Measurements from ENCODE around the gene CFAP141. TPM values are rescaled to one million over a fixed set of nuclear protein-coding genes. Genes with fewer than 3 reads are reported as not detected.
"Not testable (repeated sequence)": the region's sequence is repeated elsewhere in the genome, so short reads cannot be mapped to it uniquely, and the experiment has no call there.

The CFAP141 gene
- total RNA-seq, 4 donors from 2014 or later: not detected

- ATAC-seq (ENCODE audit: low FRiP score) (no peak), DNase-seq (ENCODE audit: low spot score) (no peak)
- TF ChIP-seq, protein P1, sequence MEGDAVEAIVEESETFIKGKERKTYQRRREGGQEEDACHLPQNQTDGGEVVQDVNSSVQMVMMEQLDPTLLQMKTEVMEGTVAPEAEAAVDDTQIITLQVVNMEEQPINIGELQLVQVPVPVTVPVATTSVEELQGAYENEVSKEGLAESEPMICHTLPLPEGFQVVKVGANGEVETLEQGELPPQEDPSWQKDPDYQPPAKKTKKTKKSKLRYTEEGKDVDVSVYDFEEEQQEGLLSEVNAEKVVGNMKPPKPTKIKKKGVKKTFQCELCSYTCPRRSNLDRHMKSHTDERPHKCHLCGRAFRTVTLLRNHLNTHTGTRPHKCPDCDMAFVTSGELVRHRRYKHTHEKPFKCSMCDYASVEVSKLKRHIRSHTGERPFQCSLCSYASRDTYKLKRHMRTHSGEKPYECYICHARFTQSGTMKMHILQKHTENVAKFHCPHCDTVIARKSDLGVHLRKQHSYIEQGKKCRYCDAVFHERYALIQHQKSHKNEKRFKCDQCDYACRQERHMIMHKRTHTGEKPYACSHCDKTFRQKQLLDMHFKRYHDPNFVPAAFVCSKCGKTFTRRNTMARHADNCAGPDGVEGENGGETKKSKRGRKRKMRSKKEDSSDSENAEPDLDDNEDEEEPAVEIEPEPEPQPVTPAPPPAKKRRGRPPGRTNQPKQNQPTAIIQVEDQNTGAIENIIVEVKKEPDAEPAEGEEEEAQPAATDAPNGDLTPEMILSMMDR (IDR thresholded peaks at IDR 0.05): no peak
Observed at GRCh38 chr1:154236855-154237254, 30.7 kb upstream of the CFAP141 start.

- ATAC-seq (ENCODE audit: low FRiP score): not testable (repeated sequence)
Observed at GRCh38 chr1:154233127-154233526, 27.0 kb upstream of the CFAP141 start.

GRCh38 chr1:154231112-154231511, 25.0 kb upstream of the CFAP141 start:
- not testable (repeated sequence) for DNase-seq (ENCODE audit: low spot score); ATAC-seq (ENCODE audit: low FRiP score)

More at GRCh38 chr1:154233127-154233526, 27.0 kb upstream of the CFAP141 start:
- not testable (repeated sequence) for DNase-seq (ENCODE audit: low spot score)

GRCh38 chr1:154225370-154225769, 19.2 kb upstream of the CFAP141 start:
- ATAC-seq (ENCODE audit: low FRiP score): no peak
- TF ChIP-seq, protein P1 (IDR thresholded peaks at IDR 0.05): no peak
- no peak for DNase-seq (ENCODE audit: low spot score)

DNA sequence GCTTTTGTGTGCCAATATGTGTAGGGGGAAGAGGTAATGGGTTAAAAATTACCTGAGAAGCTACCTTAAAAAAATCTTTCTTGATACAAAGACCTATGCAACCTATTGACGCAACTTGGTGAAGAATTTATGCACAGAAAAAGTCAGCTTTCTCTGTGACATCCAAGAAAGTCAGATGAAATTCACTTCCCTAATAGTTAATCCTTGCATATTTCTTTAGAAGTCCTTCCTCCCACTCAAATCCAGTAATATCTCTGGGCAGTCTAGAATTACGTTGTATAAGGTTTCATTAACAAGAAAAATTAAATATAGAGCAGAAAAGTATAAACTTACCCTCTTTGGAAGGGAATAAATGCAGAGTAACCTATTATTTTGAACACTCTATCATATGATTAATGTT, 17.5 kb upstream of the CFAP141 start:
- ATAC-seq (ENCODE audit: low FRiP score): no peak
- no peak for DNase-seq (ENCODE audit: low spot score)
- TF ChIP-seq, protein P1 (IDR thresholded peaks at IDR 0.05): no peak

DNA sequence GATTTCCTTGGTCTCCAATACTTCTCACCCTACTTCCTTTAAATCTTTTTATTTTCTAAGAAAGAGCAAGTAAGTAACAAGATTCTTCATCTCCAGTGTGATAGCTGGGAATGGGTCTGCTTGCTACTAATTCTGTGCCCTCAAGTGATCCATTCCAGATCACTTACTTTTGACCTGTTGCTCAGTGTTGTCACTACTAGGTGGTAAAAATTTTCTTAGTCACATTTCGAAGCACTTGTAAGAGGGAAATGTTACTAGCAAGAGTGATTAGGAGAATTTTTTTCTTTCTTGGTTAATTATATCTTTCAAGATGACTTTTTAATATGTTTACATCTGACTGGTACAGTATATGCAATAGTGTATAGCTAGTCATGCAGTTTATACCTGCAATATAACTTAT, 16.8 kb upstream of the CFAP141 start:
- no peak for ATAC-seq (ENCODE audit: low FRiP score)
- TF ChIP-seq, protein P1 (IDR thresholded peaks at IDR 0.05): no peak
- DNase-seq (ENCODE audit: low spot score): no peak

- DNase-seq (ENCODE audit: low spot score): no peak
- TF ChIP-seq, protein P1 (IDR thresholded peaks at IDR 0.05): no peak
- ATAC-seq (ENCODE audit: low FRiP score): no peak
Observed at GRCh38 chr1:154222518-154222917, 16.4 kb upstream of the CFAP141 start.

GRCh38 chr1:154221278-154222001, 15.3 kb upstream of the CFAP141 start:
- DNase-seq (ENCODE audit: low spot score): no peak
- TF ChIP-seq, protein P1 (IDR thresholded peaks at IDR 0.05): no peak
- peak; percentile 31 for ATAC-seq (ENCODE audit: low FRiP score)
